Keratinocyte (primary cell): ENCODE data around the gene MOV10L1. TPM values are rescaled to one million over a fixed set of nuclear protein-coding genes. Genes with fewer than 3 reads are reported as not detected.

Experiments used
- DNase-seq: peaks from one replicate; pipeline ENCODE4 v3.0.0-alpha.2; 2011; ENCODE audit warnings: low read depth, missing footprints, low spot score
- FAIRE-seq: peaks from 2 replicates; lab custom pipeline; 2011; peaks lifted over from hg19 to GRCh38; lab: Jason Lieb, UNC
- H2AFZ ChIP-seq: 2 replicates; pipeline ENCODE4 v1.6.0; 2012; ENCODE audit warnings: low read length, control low read depth, inconsistent platforms; ENCODE audit not compliant: control insufficient read depth
- H3K27ac ChIP-seq: 2 replicates; pipeline ENCODE4 v1.5.1; 2011; ENCODE audit warnings: low read length; ENCODE audit not compliant: control insufficient read depth, insufficient read depth
- H3K27me3 ChIP-seq: 3 replicates; pipeline ENCODE4 v1.6.0; 2011; ENCODE audit warnings: low read length; ENCODE audit not compliant: control insufficient read depth, insufficient read depth; ENCODE audit errors: extremely low read depth
- H3K36me3 ChIP-seq, 2 experiments: 2 replicates in 1 of 2; 3 replicates in 1 of 2; pipeline ENCODE4 v1.5.1; 2011; ENCODE audit warnings: low read length in 2 of 2, mild to moderate bottlenecking in 1 of 2; ENCODE audit not compliant: control insufficient read depth in 2 of 2, insufficient read depth in 2 of 2; ENCODE audit errors: extremely low read depth in 1 of 2
- H3K4me1 ChIP-seq: 3 replicates; pipeline ENCODE4 v1.5.1; 2011; ENCODE audit warnings: low read length; ENCODE audit not compliant: control insufficient read depth, insufficient read depth; ENCODE audit errors: extremely low read depth
- H3K4me2 ChIP-seq: 3 replicates; pipeline ENCODE4 v1.6.0; 2011; ENCODE audit warnings: low read depth, low read length; ENCODE audit not compliant: control insufficient read depth, insufficient read depth; ENCODE audit errors: extremely low read depth
- H3K4me3 ChIP-seq, 3 experiments: fragments of 200-600 bp in 1 of 3; sonication (generic) in 1 of 3; 2 replicates in 2 of 3; 3 replicates in 1 of 3; pipeline ENCODE4 v1.5.1; 2011 to 2016; ENCODE audit warnings: low read length in 3 of 3, mild to moderate bottlenecking in 3 of 3, control low read depth in 2 of 3, inconsistent platforms in 1 of 3, low read depth in 1 of 3, mixed read lengths in 1 of 3, mixed run types in 1 of 3, moderate library complexity in 1 of 3; ENCODE audit not compliant: control insufficient read depth in 2 of 3, insufficient read depth in 2 of 3; ENCODE audit errors: extremely low read depth in 1 of 3
- H3K79me2 ChIP-seq: 2 replicates; pipeline ENCODE4 v1.6.0; 2012; ENCODE audit warnings: low read length; ENCODE audit not compliant: control insufficient read depth, insufficient read depth
- H3K9ac ChIP-seq: 3 replicates; pipeline ENCODE4 v1.6.0; 2011; ENCODE audit warnings: low read length; ENCODE audit not compliant: control insufficient read depth, insufficient read depth; ENCODE audit errors: extremely low read depth
- H3K9me1 ChIP-seq: 3 replicates; pipeline ENCODE4 v1.6.0; 2011; ENCODE audit warnings: low read length; ENCODE audit not compliant: control insufficient read depth, insufficient read depth; ENCODE audit errors: extremely low read depth
- H3K9me3 ChIP-seq: 2 replicates; pipeline ENCODE4 v1.5.1; 2012; ENCODE audit warnings: low read depth, low read length; ENCODE audit not compliant: control insufficient read depth
- H4K20me1 ChIP-seq: 3 replicates; pipeline ENCODE4 v1.6.0; 2011; ENCODE audit warnings: low read length; ENCODE audit not compliant: control insufficient read depth, insufficient read depth; ENCODE audit errors: extremely low read depth
- EZH2 ChIP-seq: IDR thresholded peaks from one replicate; pipeline ENCODE4 v1.6.1; 2012; ENCODE audit warnings: inconsistent platforms, mild to moderate bottlenecking, low read length, moderate library complexity
- dilution Hi-C: fragments of 300-500 bp; cut with MboI; formaldehyde crosslinking; loops from one replicate; pipeline ENCODE4 v1.7.0; 2020; ENCODE audit warnings: low sequenced_read_pairs; ENCODE audit not compliant: extremely low pct_ligation_motif_present
- polyA plus RNA-seq, 5 experiments: library from polyadenylated mRNA; depleted of rRNA in 3 of 5; stranded (reverse) in 3 of 5; stranded (forward) in 1 of 5; unstranded in 1 of 5; fragments of >200 nt; gene quantifications; 1 replicate in 1 of 5; 2 replicates in 3 of 5; 3 replicates in 1 of 5; pipeline versions ENCODE4 v1.2.1 to v1.2.3, GENCODE V29; 2011 to 2012; ENCODE audit warnings: missing spikeins in 2 of 5, low read depth in 1 of 5, low replicate concordance in 1 of 5
- TF ChIP-seq, protein P1 (sequence below), 3 experiments: IDR thresholded peaks in 1 of 3; conservative IDR thresholded peaks in 1 of 3; optimal IDR thresholded peaks in 1 of 3; 2 replicates in 2 of 3; 3 replicates in 1 of 3; pipeline versions ENCODE3 to v1.5.1; 2011; ENCODE audit warnings: low read length in 3 of 3, mild to moderate bottlenecking in 3 of 3, moderate library complexity in 2 of 3, control low read depth in 1 of 3, inconsistent platforms in 1 of 3; ENCODE audit not compliant: insufficient read depth in 2 of 3; ENCODE audit errors: extremely low read depth in 1 of 3

Gene MOV10L1
- polyA plus RNA-seq, 1 donor (not counting 4 experiments of a cell fraction or from before 2014, with no cell fraction given): not detected

DNA sequence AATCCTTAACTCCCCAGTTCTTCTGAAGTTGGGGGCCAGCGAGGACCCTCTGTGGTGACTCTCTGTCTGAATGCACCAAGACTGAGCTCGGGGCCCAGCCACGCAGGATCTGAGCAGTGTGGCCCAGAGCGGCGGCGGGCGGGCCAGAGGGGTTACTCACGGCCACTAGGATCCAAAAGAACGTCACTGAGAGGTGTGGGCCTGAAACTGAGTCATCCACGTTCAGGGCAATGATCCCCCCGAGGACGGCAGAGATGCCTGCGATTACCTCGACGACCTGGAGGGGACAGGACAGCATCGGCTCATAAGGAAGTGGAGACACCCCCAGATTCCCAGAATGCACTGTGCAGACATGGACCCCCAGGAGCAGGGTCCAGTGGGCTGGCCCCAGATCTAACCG, 15.8 kb upstream of the MOV10L1 start:
- dilution Hi-C loops: no loop called here
- no peaks in the 10 kb centered on the region for H3K9me1 ChIP-seq
- no peak overlapping the region for H2AFZ ChIP-seq
- H3K36me3 ChIP-seq: no peaks in the 10 kb centered on the region
- no peaks in the 10 kb centered on the region for H4K20me1 ChIP-seq
- H3K4me2 ChIP-seq: no peak overlapping the region
- DNase-seq (no peak), FAIRE-seq (no peak)
- H3K27me3 ChIP-seq: peaks cover 11% of the 10 kb centered on the region
- H3K9me3 ChIP-seq: no peaks in the 10 kb centered on the region
- H3K79me2 ChIP-seq: no peaks in the 10 kb centered on the region
- H3K4me1 ChIP-seq: no peaks in the 10 kb centered on the region
- no peak overlapping the region for H3K27ac ChIP-seq
- H3K9ac ChIP-seq: no peak overlapping the region
- no peak for TF ChIP-seq EZH2
- TF ChIP-seq, protein P1, sequence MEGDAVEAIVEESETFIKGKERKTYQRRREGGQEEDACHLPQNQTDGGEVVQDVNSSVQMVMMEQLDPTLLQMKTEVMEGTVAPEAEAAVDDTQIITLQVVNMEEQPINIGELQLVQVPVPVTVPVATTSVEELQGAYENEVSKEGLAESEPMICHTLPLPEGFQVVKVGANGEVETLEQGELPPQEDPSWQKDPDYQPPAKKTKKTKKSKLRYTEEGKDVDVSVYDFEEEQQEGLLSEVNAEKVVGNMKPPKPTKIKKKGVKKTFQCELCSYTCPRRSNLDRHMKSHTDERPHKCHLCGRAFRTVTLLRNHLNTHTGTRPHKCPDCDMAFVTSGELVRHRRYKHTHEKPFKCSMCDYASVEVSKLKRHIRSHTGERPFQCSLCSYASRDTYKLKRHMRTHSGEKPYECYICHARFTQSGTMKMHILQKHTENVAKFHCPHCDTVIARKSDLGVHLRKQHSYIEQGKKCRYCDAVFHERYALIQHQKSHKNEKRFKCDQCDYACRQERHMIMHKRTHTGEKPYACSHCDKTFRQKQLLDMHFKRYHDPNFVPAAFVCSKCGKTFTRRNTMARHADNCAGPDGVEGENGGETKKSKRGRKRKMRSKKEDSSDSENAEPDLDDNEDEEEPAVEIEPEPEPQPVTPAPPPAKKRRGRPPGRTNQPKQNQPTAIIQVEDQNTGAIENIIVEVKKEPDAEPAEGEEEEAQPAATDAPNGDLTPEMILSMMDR (optimal IDR thresholded peaks at IDR 0.05 in 1 of 3, IDR thresholded peaks at IDR 0.05 in 1 of 3, conservative IDR thresholded peaks at IDR 0.05 in 1 of 3; ENCODE audit: extremely low read depth in 1 of 3, insufficient read depth in 2 of 3, low read length in 3 of 3): no peak
- no peak overlapping the region for H3K4me3 ChIP-seq

DNA sequence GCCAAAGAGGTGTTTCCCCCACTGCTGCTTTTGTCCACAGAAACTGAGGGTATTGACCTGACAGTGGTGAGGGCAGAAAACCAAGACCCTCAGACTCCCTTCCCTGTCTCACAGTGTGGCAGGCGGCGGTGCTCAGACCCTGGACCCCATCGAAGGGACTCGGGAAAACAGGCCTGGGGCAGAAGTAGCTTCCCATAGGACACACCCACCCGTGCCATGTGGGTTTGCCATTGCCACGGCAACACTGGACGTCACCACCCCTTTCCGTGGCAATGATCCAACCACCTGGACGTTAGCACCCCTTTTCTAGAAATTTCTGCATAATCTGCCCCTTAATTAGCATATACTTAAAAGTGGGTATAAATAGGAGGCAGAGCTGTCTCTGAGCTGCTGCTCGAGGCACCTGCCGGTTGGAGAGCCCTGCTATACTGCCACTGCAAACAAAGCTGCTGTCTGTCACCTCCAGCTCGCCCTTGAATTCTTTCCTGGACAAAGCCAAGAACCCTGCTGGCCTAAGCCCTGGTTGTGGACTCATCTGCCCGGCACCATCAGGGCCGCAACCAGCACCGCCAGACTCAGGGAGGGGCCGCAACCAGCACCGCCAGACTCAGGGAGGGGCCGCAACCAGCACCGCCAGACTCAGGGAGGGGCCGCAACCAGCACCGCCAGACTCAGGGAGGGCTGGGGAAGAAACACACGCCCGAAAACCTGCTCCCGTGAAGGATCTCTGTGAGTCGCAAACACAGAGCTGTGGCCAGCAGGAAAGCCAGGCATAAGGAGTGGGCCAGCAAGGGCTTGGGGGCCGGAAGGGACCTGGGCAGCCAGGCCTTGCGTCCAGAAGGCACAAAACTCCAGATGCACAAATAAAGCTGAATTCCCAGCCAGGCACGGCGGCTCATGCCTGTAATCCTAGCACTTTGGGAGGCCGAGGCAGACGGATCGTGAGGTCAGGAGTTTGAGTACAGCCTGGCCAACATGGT, 15.0 kb upstream of the MOV10L1 start:
- dilution Hi-C loops: no loop called here
- H3K9ac ChIP-seq: no peak overlapping the region

More for the DNA sequence above, 15.0 kb upstream of the MOV10L1 start:
- H4K20me1 ChIP-seq: no peaks in the 10 kb centered on the region
- TF ChIP-seq EZH2: no peak
- TF ChIP-seq, protein P1 (optimal IDR thresholded peaks at IDR 0.05 in 1 of 3, IDR thresholded peaks at IDR 0.05 in 1 of 3, conservative IDR thresholded peaks at IDR 0.05 in 1 of 3; ENCODE audit: extremely low read depth in 1 of 3, insufficient read depth in 2 of 3, low read length in 3 of 3): no peak
- H3K4me3 ChIP-seq: no peak overlapping the region
- H3K9me3 ChIP-seq: no peaks in the 10 kb centered on the region
- H2AFZ ChIP-seq: no peak overlapping the region
- no peak for DNase-seq
- H3K36me3 ChIP-seq: no peaks in the 10 kb centered on the region
- H3K4me1 ChIP-seq: no peaks in the 10 kb centered on the region
- no peak overlapping the region for H3K4me2 ChIP-seq
- H3K27ac ChIP-seq: no peak overlapping the region
- no peaks in the 10 kb centered on the region for H3K79me2 ChIP-seq
- no peak for FAIRE-seq
- peaks cover 11% of the 10 kb centered on the region for H3K27me3 ChIP-seq
- no peaks in the 10 kb centered on the region for H3K9me1 ChIP-seq
